GM12891 (cell line): ENCODE measurements around the gene PPFIA2.

Experiments
- DNase-seq: peaks from one replicate; pipeline ENCODE4 v3.0.0; 2011; ENCODE audit warnings: low spot score; ENCODE audit not compliant: insufficient read length
- FAIRE-seq: peaks from 2 replicates; lab custom pipeline; 2011; peaks lifted over from hg19 to GRCh38; lab: Jason Lieb, UNC
- PAX5 ChIP-seq: IDR thresholded peaks from 2 replicates; pipeline ENCODE4 v1.6.1; 2011; ENCODE audit warnings: low read length, moderate library complexity, mild to moderate bottlenecking; ENCODE audit not compliant: insufficient read depth, severe bottlenecking
- POLR2A ChIP-seq: IDR thresholded peaks from 2 replicates; pipeline ENCODE4 v1.6.1; 2011; ENCODE audit warnings: low read depth, low read length, control low read depth
- POLR2AphosphoS5 ChIP-seq: IDR thresholded peaks from 2 replicates; pipeline ENCODE4 v1.6.1; 2011; ENCODE audit warnings: low read depth, low read length, control low read depth
- POU2F2 ChIP-seq: IDR thresholded peaks from 2 replicates; pipeline ENCODE4 v1.6.1; 2011; ENCODE audit warnings: low read depth, mild to moderate bottlenecking, control low read depth, low read length, moderate library complexity
- SPI1 ChIP-seq: IDR thresholded peaks from 2 replicates; pipeline ENCODE4 v1.6.1; 2011; ENCODE audit warnings: low read depth, low read length, control low read depth
- TAF1 ChIP-seq: IDR thresholded peaks from 2 replicates; pipeline ENCODE4 v1.6.1; 2011; ENCODE audit warnings: low read depth, low read length, control low read depth

PPFIA2 gene

GRCh38 chr12:81337886-81338285 is 421.3 kb downstream of the PPFIA2 start:
- TF ChIP-seq POLR2AphosphoS5 (no peak), POU2F2 (no peak), POLR2A (no peak)
- FAIRE-seq, result no peak
- DNase-seq, result no peak

- TF ChIP-seq SPI1 (no peak), POU2F2 (no peak)
- DNase-seq (no peak), FAIRE-seq (no peak)
Observed at GRCh38 chr12:81333812-81334211, 425.3 kb downstream of the PPFIA2 start.

- DNase-seq (no peak), FAIRE-seq (no peak)
- TF ChIP-seq POLR2A (no peak), TAF1 (no peak), POLR2AphosphoS5 (no peak), PAX5 (no peak), SPI1 (no peak), POU2F2 (no peak)
Observed at GRCh38 chr12:81332054-81332453, 427.1 kb downstream of the PPFIA2 start.

- TF ChIP-seq TAF1, result no peak
- TF ChIP-seq PAX5, result no peak
- no peak for TF ChIP-seq POLR2AphosphoS5
- no peak for TF ChIP-seq POU2F2
- no peak for TF ChIP-seq SPI1
- no peak for TF ChIP-seq POLR2A
- DNase-seq (no peak), FAIRE-seq (no peak)
Observed at GRCh38 chr12:81330480-81330879, 428.7 kb downstream of the PPFIA2 start.

- TF ChIP-seq POU2F2 (no peak), POLR2AphosphoS5 (no peak), TAF1 (no peak), PAX5 (no peak), POLR2A (no peak), SPI1 (no peak)
- DNase-seq, result no peak
- FAIRE-seq, result no peak
Observed at GRCh38 chr12:81329085-81329484, 430.1 kb downstream of the PPFIA2 start.

- no peak for TF ChIP-seq SPI1
- TF ChIP-seq POLR2AphosphoS5, result no peak
- TF ChIP-seq TAF1, result no peak
- TF ChIP-seq POU2F2, result no peak
- TF ChIP-seq POLR2A, result no peak
- TF ChIP-seq PAX5, result no peak
- FAIRE-seq, result no peak
- DNase-seq, result no peak
Observed at GRCh38 chr12:81327425-81327824, 431.7 kb downstream of the PPFIA2 start.

GRCh38 chr12:81325086-81325485 is 434.1 kb downstream of the PPFIA2 start:
- FAIRE-seq, result no peak
- DNase-seq, result no peak
- TF ChIP-seq POLR2A (no peak), POLR2AphosphoS5 (no peak), TAF1 (no peak), PAX5 (no peak), SPI1 (no peak), POU2F2 (no peak)

GRCh38 chr12:81314903-81315531 is 444.1 kb downstream of the PPFIA2 start:
- FAIRE-seq (no peak), DNase-seq (no peak)
- no peak for TF ChIP-seq POLR2A
- no peak for TF ChIP-seq POLR2AphosphoS5
- no peak for TF ChIP-seq PAX5
- TF ChIP-seq SPI1, result no peak
- no peak for TF ChIP-seq TAF1
- TF ChIP-seq POU2F2, result no peak

GRCh38 chr12:81303935-81304334 is 455.2 kb downstream of the PPFIA2 start:
- no peak for FAIRE-seq

GRCh38 chr12:81300454-81300853 is 458.7 kb downstream of the PPFIA2 start:
- FAIRE-seq (no peak), DNase-seq (no peak)
- TF ChIP-seq TAF1, result no peak
- TF ChIP-seq POLR2A, result no peak
- TF ChIP-seq SPI1, result no peak
- TF ChIP-seq POU2F2, result no peak
- TF ChIP-seq POLR2AphosphoS5, result no peak
- TF ChIP-seq PAX5, result no peak

More at GRCh38 chr12:81303935-81304334, 455.2 kb downstream of the PPFIA2 start:
- TF ChIP-seq POU2F2 (no peak), PAX5 (no peak), TAF1 (no peak), POLR2A (no peak), POLR2AphosphoS5 (no peak), SPI1 (no peak)
- no peak for DNase-seq
